Loucy (cell line): ENCODE measurements around the gene TJAP1.

ENCODE experiments used
- H2AFZ ChIP-seq: fragments of 200-600 bp; sonication (generic); 2 replicates; pipeline ENCODE4 v1.6.0; 2016; ENCODE audit warnings: antibody characterized with exemption, mild to moderate bottlenecking, low read length, moderate library complexity
- H3F3A ChIP-seq: fragments of 200-600 bp; 2 replicates; pipeline ENCODE4 v1.6.0; 2016; ENCODE audit warnings: antibody characterized with exemption, low read depth, mild to moderate bottlenecking
- H3K27me3 ChIP-seq: fragments of 200-600 bp; sonication (generic); 2 replicates; pipeline ENCODE4 v1.6.1; 2014; ENCODE audit warnings: low read length, mild to moderate bottlenecking; ENCODE audit not compliant: insufficient read depth, poor library complexity, severe bottlenecking
- H3K36me3 ChIP-seq: fragments of 200-600 bp; sonication (generic); 2 replicates; pipeline ENCODE4 v1.6.1; 2016; ENCODE audit warnings: low read length; ENCODE audit not compliant: insufficient read depth
- H3K4me1 ChIP-seq: fragments of 200-600 bp; sonication (generic); 2 replicates; pipeline ENCODE4 v1.5.1; 2014; ENCODE audit warnings: low read length, mild to moderate bottlenecking; ENCODE audit not compliant: insufficient read depth, poor library complexity, severe bottlenecking
- H3K4me2 ChIP-seq: fragments of 200-600 bp; sonication (generic); 2 replicates; pipeline ENCODE4 v1.6.0; 2014; ENCODE audit warnings: antibody characterized with exemption, low read length, low read depth, mild to moderate bottlenecking; ENCODE audit not compliant: poor library complexity, severe bottlenecking
- H3K4me3 ChIP-seq: fragments of 200-600 bp; sonication (generic); 2 replicates; pipeline ENCODE4 v1.5.1; 2014; ENCODE audit warnings: low read length, mild to moderate bottlenecking, mixed read lengths; ENCODE audit not compliant: poor library complexity, severe bottlenecking
- H3K79me2 ChIP-seq: fragments of 200-600 bp; sonication (generic); 2 replicates; pipeline ENCODE4 v1.6.1; 2014; ENCODE audit warnings: low read length; ENCODE audit not compliant: insufficient read depth
- H3K9ac ChIP-seq: fragments of 200-600 bp; sonication (generic); 2 replicates; pipeline ENCODE4 v1.6.0; 2014; ENCODE audit warnings: mild to moderate bottlenecking, low read depth, low read length, moderate library complexity; ENCODE audit not compliant: poor library complexity, severe bottlenecking
- H3K9me2 ChIP-seq: fragments of 200-600 bp; sonication (generic); replicated peaks from 2 replicates; pipeline ENCODE4 v1.6.1; 2016; ENCODE audit warnings: low read depth, low read length, mixed read lengths
- H3K9me3 ChIP-seq: fragments of 200-600 bp; sonication (generic); 2 replicates; pipeline ENCODE4 v1.6.1; 2014; ENCODE audit warnings: mild to moderate bottlenecking, antibody characterized with exemption, low read length, low read depth; ENCODE audit not compliant: insufficient read depth
- H4K20me1 ChIP-seq: fragments of 200-600 bp; sonication (generic); 2 replicates; pipeline ENCODE4 v1.6.0; 2014; ENCODE audit warnings: antibody characterized with exemption, low read length, mild to moderate bottlenecking; ENCODE audit not compliant: insufficient read depth, poor library complexity, severe bottlenecking
- CTCF ChIP-seq: fragments of 200-600 bp; sonication (generic); conservative IDR thresholded peaks from 2 replicates; pipeline ENCODE4 v1.5.1; 2014; ENCODE audit warnings: mild to moderate bottlenecking, antibody characterized with exemption, low read length
- EZH2phosphoT487 ChIP-seq: fragments of 200-600 bp; IDR thresholded peaks from 2 replicates; pipeline ENCODE4 v1.6.1; 2018; ENCODE audit warnings: antibody characterized with exemption, mild to moderate bottlenecking, moderate library complexity, borderline replicate concordance

The TJAP1 gene

GRCh38 chr6:43477235-43478007 lies at the start of gene TJAP1:
Gene TJAP1 (plus strand): TSS chr6:43477570. CDS start chr6:43499002, 21,432 bp downstream.
- TF ChIP-seq CTCF: no peak
- TF ChIP-seq EZH2phosphoT487: no peak
- Histone ChIP-seq H3K36me3 (no peaks in the 10 kb centered on the region), H3F3A (no peaks in the 10 kb centered on the region), H3K4me3 (peak within 1 kb of the TSS; percentile 93), H3K9ac (peak within 1 kb of the TSS; percentile 93), H4K20me1 (peaks cover 4% of the 10 kb centered on the region), H2AFZ (peak within 1 kb of the TSS; percentile 95), H3K27me3 (no peaks in the 10 kb centered on the region), H3K4me1 (peaks cover 34% of the 10 kb centered on the region), H3K79me2 (peaks cover 36% of the 10 kb centered on the region), H3K9me3 (no peaks in the 10 kb centered on the region), H3K9me2 (no peaks in the 10 kb centered on the region), H3K4me2 (peak within 1 kb of the TSS; percentile 84)

- no peaks in the 10 kb centered on the region for H3K9me2 ChIP-seq
- H3K9me3 ChIP-seq: no peaks in the 10 kb centered on the region
- no peaks in the 10 kb centered on the region for H3K36me3 ChIP-seq
- H3K79me2 ChIP-seq: peaks cover 12% of the 10 kb centered on the region
- peak overlapping the region; percentile 96 for H3K4me2 ChIP-seq
- peak overlapping the region; percentile 90 for H3K9ac ChIP-seq
- H3K27me3 ChIP-seq: no peaks in the 10 kb centered on the region
- no peak for TF ChIP-seq CTCF
- no peak for TF ChIP-seq EZH2phosphoT487
- peak overlapping the region; percentile 99 for H3K4me3 ChIP-seq
- no peaks in the 10 kb centered on the region for H3F3A ChIP-seq
- peaks cover 13% of the 10 kb centered on the region for H3K4me1 ChIP-seq
- H4K20me1 ChIP-seq: no peaks in the 10 kb centered on the region
- H2AFZ ChIP-seq: peak overlapping the region; percentile 97
These were observed 49.2 kb upstream of the TJAP1 start for GRCh38 chr6:43428112-43428570.

- no peak for TF ChIP-seq CTCF
- TF ChIP-seq EZH2phosphoT487: no peak
- Histone ChIP-seq H3K9ac (peak overlapping the region; percentile 90), H3K4me3 (peak overlapping the region; percentile 99)
These were observed 48.5 kb upstream of the TJAP1 start for GRCh38 chr6:43428874-43429273.

More at GRCh38 chr6:43428874-43429273, 48.5 kb upstream of the TJAP1 start:
- Histone ChIP-seq H3K4me1 (peaks cover 13% of the 10 kb centered on the region), H4K20me1 (no peaks in the 10 kb centered on the region), H3K9me3 (no peaks in the 10 kb centered on the region), H2AFZ (no peak overlapping the region), H3K36me3 (no peaks in the 10 kb centered on the region), H3F3A (no peaks in the 10 kb centered on the region), H3K27me3 (no peaks in the 10 kb centered on the region), H3K79me2 (peaks cover 12% of the 10 kb centered on the region), H3K9me2 (no peaks in the 10 kb centered on the region), H3K4me2 (peak overlapping the region; percentile 96)
